ENCODE measurements around the gene SPRR2D.

The SPRR2D gene

GRCh38 chr1:153049211-153049610 lies 8.3 kb upstream of the SPRR2D start:
- no peak for DNase-seq (ENCODE audit: low spot score)
- no peak overlapping the region for H3K27ac ChIP-seq (ENCODE audit: poor library complexity, severe bottlenecking)
- no peaks in the 10 kb centered on the region for H3K36me3 ChIP-seq (ENCODE audit: low read depth)
- no peak overlapping the region for H3K4me3 ChIP-seq (ENCODE audit: severe bottlenecking)
- no peaks in the 10 kb centered on the region for H3K27me3 ChIP-seq (ENCODE audit: insufficient read depth, poor library complexity, severe bottlenecking)
- TF ChIP-seq CTCF (IDR thresholded peaks at IDR 0.05; ENCODE audit: poor library complexity, severe bottlenecking) = no peak
- peaks cover 15% of the 10 kb centered on the region for H3K4me1 ChIP-seq (ENCODE audit: insufficient read depth, poor library complexity, severe bottlenecking)
- no peak for ATAC-seq (ENCODE audit: low read depth)
- H3K9me3 ChIP-seq (ENCODE audit: severe bottlenecking) = no peaks in the 10 kb centered on the region

- no peak for DNase-seq (ENCODE audit: low spot score)
- H3K36me3 ChIP-seq (ENCODE audit: low read depth) = no peaks in the 10 kb centered on the region
- no peak for ATAC-seq (ENCODE audit: low read depth)
- H3K4me1 ChIP-seq (ENCODE audit: insufficient read depth, poor library complexity, severe bottlenecking) = peaks cover 36% of the 10 kb centered on the region
- no peak overlapping the region for H3K4me3 ChIP-seq (ENCODE audit: severe bottlenecking)
- no peaks in the 10 kb centered on the region for H3K27me3 ChIP-seq (ENCODE audit: insufficient read depth, poor library complexity, severe bottlenecking)
- TF ChIP-seq CTCF (IDR thresholded peaks at IDR 0.05; ENCODE audit: poor library complexity, severe bottlenecking) = no peak
- no peak overlapping the region for H3K27ac ChIP-seq (ENCODE audit: poor library complexity, severe bottlenecking)
- H3K9me3 ChIP-seq (ENCODE audit: severe bottlenecking) = peaks cover 2% of the 10 kb centered on the region
Observed at GRCh38 chr1:153035211-153035610, 5.7 kb downstream of the SPRR2D start.

GRCh38 chr1:153032677-153033308 lies 8.1 kb downstream of the SPRR2D start:
- H3K4me1 ChIP-seq (ENCODE audit: insufficient read depth, poor library complexity, severe bottlenecking) = peaks cover 36% of the 10 kb centered on the region
- no peak overlapping the region for H3K4me3 ChIP-seq (ENCODE audit: severe bottlenecking)
- peaks cover 2% of the 10 kb centered on the region for H3K9me3 ChIP-seq (ENCODE audit: severe bottlenecking)
- H3K27me3 ChIP-seq (ENCODE audit: insufficient read depth, poor library complexity, severe bottlenecking) = no peaks in the 10 kb centered on the region
- peak; percentile 89 for TF ChIP-seq CTCF (IDR thresholded peaks at IDR 0.05; ENCODE audit: poor library complexity, severe bottlenecking)
- no peaks in the 10 kb centered on the region for H3K36me3 ChIP-seq (ENCODE audit: low read depth)
- ATAC-seq (ENCODE audit: low read depth) (peak; percentile 96), DNase-seq (ENCODE audit: low spot score) (peak; percentile 89)
- peak overlapping the region; percentile 84 for H3K27ac ChIP-seq (ENCODE audit: poor library complexity, severe bottlenecking)

- no peaks in the 10 kb centered on the region for H3K36me3 ChIP-seq (ENCODE audit: low read depth)
- no peak overlapping the region for H3K4me3 ChIP-seq (ENCODE audit: severe bottlenecking)
- peaks cover 2% of the 10 kb centered on the region for H3K9me3 ChIP-seq (ENCODE audit: severe bottlenecking)
- no peak for DNase-seq (ENCODE audit: low spot score)
- H3K27ac ChIP-seq (ENCODE audit: poor library complexity, severe bottlenecking) = peak overlapping the region; percentile 84
- no peaks in the 10 kb centered on the region for H3K27me3 ChIP-seq (ENCODE audit: insufficient read depth, poor library complexity, severe bottlenecking)
- no peak for ATAC-seq (ENCODE audit: low read depth)
- H3K4me1 ChIP-seq (ENCODE audit: insufficient read depth, poor library complexity, severe bottlenecking) = peaks cover 36% of the 10 kb centered on the region
- TF ChIP-seq CTCF (IDR thresholded peaks at IDR 0.05; ENCODE audit: poor library complexity, severe bottlenecking) = no peak
Observed at GRCh38 chr1:153032073-153032472, 8.8 kb downstream of the SPRR2D start.

GRCh38 chr1:153030895-153031294 lies 10.0 kb downstream of the SPRR2D start, which contains the start of gene SPRR1B:
SPRR1B (plus strand) TSS chr1:153031203; CDS start chr1:153032346, 1,143 bp downstream.
- Histone ChIP-seq H3K27me3 (ENCODE audit: insufficient read depth, poor library complexity, severe bottlenecking) (no peaks in the 10 kb centered on the region), H3K9me3 (ENCODE audit: severe bottlenecking) (no peaks in the 10 kb centered on the region), H3K36me3 (ENCODE audit: low read depth) (no peaks in the 10 kb centered on the region), H3K4me3 (ENCODE audit: severe bottlenecking) (no peak within 1 kb of the TSS), H3K27ac (ENCODE audit: poor library complexity, severe bottlenecking) (peak within 1 kb of the TSS; percentile 84), H3K4me1 (ENCODE audit: insufficient read depth, poor library complexity, severe bottlenecking) (peaks cover 39% of the 10 kb centered on the region)
- no peak for TF ChIP-seq CTCF (IDR thresholded peaks at IDR 0.05; ENCODE audit: poor library complexity, severe bottlenecking)
- no peak for DNase-seq (ENCODE audit: low spot score)
- ATAC-seq (ENCODE audit: low read depth) = peak; percentile 79

All from RWPE2 (cell line).